ENCODE measurements around the gene POU2F3.
"Not testable (repeated sequence)": the region's sequence is repeated elsewhere in the genome, so short reads cannot be mapped to it uniquely, and the experiment has no call there.

Gene POU2F3

DNA sequence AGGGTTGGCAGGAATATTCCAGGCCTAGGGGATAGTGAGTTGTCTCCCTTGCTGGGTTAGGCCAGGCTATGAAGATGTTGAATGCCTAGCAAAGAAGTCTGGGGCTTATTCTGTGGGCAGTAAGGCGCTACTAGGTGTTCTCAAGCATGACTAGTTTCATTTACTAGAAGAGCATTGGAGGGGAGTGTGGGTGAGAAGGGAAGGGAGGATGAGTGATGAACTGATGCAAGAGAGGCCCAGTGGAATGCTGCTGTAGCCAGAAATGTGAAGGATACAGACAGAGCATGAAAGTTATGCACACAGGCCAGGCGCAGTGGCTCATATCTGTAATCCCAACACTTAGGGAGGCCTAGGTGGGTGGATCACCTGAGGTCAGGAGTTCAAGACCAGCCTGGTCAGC lies 33.5 kb downstream of the POU2F3 start:
- Histone ChIP-seq H3K27me3 (replicated peaks; ENCODE audit: insufficient read depth, low read length) (no peaks in the 10 kb centered on the region), H3K9ac (ENCODE audit: low read length) (no peak overlapping the region), H4K20me1 (ENCODE audit: insufficient read depth, low read length) (no peaks in the 10 kb centered on the region), H3K79me2 (ENCODE audit: low read length) (no peaks in the 10 kb centered on the region), H3K9me3 (replicated peaks; ENCODE audit: insufficient read depth, low read length) (no peaks in the 10 kb centered on the region), H3K4me1 (ENCODE audit: low read length) (no peaks in the 10 kb centered on the region), H2AFZ (ENCODE audit: low read length) (no peak overlapping the region), H3K27ac (ENCODE audit: low read length) (no peak overlapping the region), H3K9me2 (replicated peaks; ENCODE audit: insufficient read depth, low read length) (no peaks in the 10 kb centered on the region), H3K4me3 (ENCODE audit: low read length) (no peak overlapping the region), H3K36me3 (replicated peaks; ENCODE audit: insufficient read depth, low read length) (no peaks in the 10 kb centered on the region), H3K4me2 (ENCODE audit: low read depth, low read length) (no peak overlapping the region), H3F3A (ENCODE audit: insufficient read depth, low read length) (no peaks in the 10 kb centered on the region)
- DNase-seq = no peak
- TF ChIP-seq EZH2 (optimal IDR thresholded peaks at IDR 0.05; ENCODE audit: low read depth, low read length) (no peak), EZH2phosphoT487 (IDR thresholded peaks at IDR 0.05; ENCODE audit: low read length) (no peak), CTCF (IDR thresholded peaks at IDR 0.05; ENCODE audit: low read length) (no peak)

GRCh38 chr11:120273956-120274355 lies 34.0 kb downstream of the POU2F3 start:
- not testable (repeated sequence) for H3K9ac ChIP-seq (ENCODE audit: low read length); H2AFZ ChIP-seq (ENCODE audit: low read length); DNase-seq; H4K20me1 ChIP-seq (ENCODE audit: insufficient read depth, low read length); H3K27ac ChIP-seq (ENCODE audit: low read length); H3K27me3 ChIP-seq (replicated peaks; ENCODE audit: insufficient read depth, low read length); H3K9me3 ChIP-seq (replicated peaks; ENCODE audit: insufficient read depth, low read length); H3K9me2 ChIP-seq (replicated peaks; ENCODE audit: insufficient read depth, low read length); H3K36me3 ChIP-seq (replicated peaks; ENCODE audit: insufficient read depth, low read length); H3K4me2 ChIP-seq (ENCODE audit: low read depth, low read length); H3K4me3 ChIP-seq (ENCODE audit: low read length); H3K4me1 ChIP-seq (ENCODE audit: low read length); H3F3A ChIP-seq (ENCODE audit: insufficient read depth, low read length); H3K79me2 ChIP-seq (ENCODE audit: low read length)

- Histone ChIP-seq H3K9me3 (replicated peaks; ENCODE audit: insufficient read depth, low read length) (no peaks in the 10 kb centered on the region), H3K27me3 (replicated peaks; ENCODE audit: insufficient read depth, low read length) (no peaks in the 10 kb centered on the region), H3K36me3 (replicated peaks; ENCODE audit: insufficient read depth, low read length) (no peaks in the 10 kb centered on the region), H3K4me2 (ENCODE audit: low read depth, low read length) (no peak overlapping the region), H3K27ac (ENCODE audit: low read length) (no peak overlapping the region), H3K4me3 (ENCODE audit: low read length) (no peak overlapping the region), H3K4me1 (ENCODE audit: low read length) (no peaks in the 10 kb centered on the region), H3F3A (ENCODE audit: insufficient read depth, low read length) (no peaks in the 10 kb centered on the region), H3K79me2 (ENCODE audit: low read length) (no peaks in the 10 kb centered on the region), H3K9me2 (replicated peaks; ENCODE audit: insufficient read depth, low read length) (no peaks in the 10 kb centered on the region), H2AFZ (ENCODE audit: low read length) (no peak overlapping the region), H3K9ac (ENCODE audit: low read length) (no peak overlapping the region), H4K20me1 (ENCODE audit: insufficient read depth, low read length) (no peaks in the 10 kb centered on the region)
- TF ChIP-seq EZH2phosphoT487 (IDR thresholded peaks at IDR 0.05; ENCODE audit: low read length) (no peak), CTCF (IDR thresholded peaks at IDR 0.05; ENCODE audit: low read length) (no peak), EZH2 (optimal IDR thresholded peaks at IDR 0.05; ENCODE audit: low read depth, low read length) (no peak)
- DNase-seq = no peak
These were observed 39.6 kb downstream of the POU2F3 start for GRCh38 chr11:120279502-120279901.

GRCh38 chr11:120280600-120281051 lies 40.7 kb downstream of the POU2F3 start:
- DNase-seq = no peak
- no peaks in the 10 kb centered on the region for H3F3A ChIP-seq (ENCODE audit: insufficient read depth, low read length)
- no peaks in the 10 kb centered on the region for H4K20me1 ChIP-seq (ENCODE audit: insufficient read depth, low read length)
- H3K9me2 ChIP-seq (replicated peaks; ENCODE audit: insufficient read depth, low read length) = no peaks in the 10 kb centered on the region
- no peak overlapping the region for H3K27ac ChIP-seq (ENCODE audit: low read length)
- no peak overlapping the region for H2AFZ ChIP-seq (ENCODE audit: low read length)
- no peaks in the 10 kb centered on the region for H3K79me2 ChIP-seq (ENCODE audit: low read length)
- H3K4me3 ChIP-seq (ENCODE audit: low read length) = no peak overlapping the region
- no peak overlapping the region for H3K4me2 ChIP-seq (ENCODE audit: low read depth, low read length)
- no peaks in the 10 kb centered on the region for H3K9me3 ChIP-seq (replicated peaks; ENCODE audit: insufficient read depth, low read length)
- no peak overlapping the region for H3K9ac ChIP-seq (ENCODE audit: low read length)
- no peak for TF ChIP-seq EZH2phosphoT487 (IDR thresholded peaks at IDR 0.05; ENCODE audit: low read length)
- no peak for TF ChIP-seq CTCF (IDR thresholded peaks at IDR 0.05; ENCODE audit: low read length)
- TF ChIP-seq EZH2 (optimal IDR thresholded peaks at IDR 0.05; ENCODE audit: low read depth, low read length) = no peak
- no peaks in the 10 kb centered on the region for H3K27me3 ChIP-seq (replicated peaks; ENCODE audit: insufficient read depth, low read length)
- H3K36me3 ChIP-seq (replicated peaks; ENCODE audit: insufficient read depth, low read length) = no peaks in the 10 kb centered on the region
- H3K4me1 ChIP-seq (ENCODE audit: low read length) = no peaks in the 10 kb centered on the region
